Stimulated activated CD4-positive, alpha-beta T cell treated with anti-CD3 and anti-CD28 coated beads, TNF-alpha, amount 100 ng/mL, for 4 hours (primary cell): ENCODE results near the gene GNAZ.

Experiments
- DNase-seq, 3 experiments: peaks; one replicate each; pipeline ENCODE4 v3.0.0-alpha.2; 2020; ENCODE audit warnings: low read depth in 3 of 3

The GNAZ gene

DNA sequence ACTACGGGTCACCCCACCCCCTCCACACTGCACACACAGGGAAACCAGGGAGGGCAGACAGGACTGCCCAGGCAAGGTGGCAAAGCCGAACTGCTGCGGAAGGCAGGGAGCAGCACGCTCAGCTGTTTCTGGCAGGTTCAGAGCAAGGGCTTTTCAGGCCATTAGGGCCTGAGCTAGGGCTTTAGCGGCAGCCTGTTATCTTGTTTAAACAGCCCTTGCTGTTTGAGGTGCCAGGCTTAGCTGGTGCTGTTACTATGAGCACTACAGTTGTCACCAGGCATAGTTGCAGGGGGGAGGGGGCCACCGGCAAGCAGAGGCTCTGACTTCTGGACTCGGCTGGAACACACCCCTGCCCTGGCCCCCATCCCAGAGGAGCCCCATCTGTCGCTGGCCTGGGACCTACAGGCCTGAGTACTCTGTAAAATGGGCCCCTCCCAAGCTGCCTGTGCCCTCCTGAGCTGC is 36.6 kb downstream of the GNAZ start:
- no peak for DNase-seq

DNA sequence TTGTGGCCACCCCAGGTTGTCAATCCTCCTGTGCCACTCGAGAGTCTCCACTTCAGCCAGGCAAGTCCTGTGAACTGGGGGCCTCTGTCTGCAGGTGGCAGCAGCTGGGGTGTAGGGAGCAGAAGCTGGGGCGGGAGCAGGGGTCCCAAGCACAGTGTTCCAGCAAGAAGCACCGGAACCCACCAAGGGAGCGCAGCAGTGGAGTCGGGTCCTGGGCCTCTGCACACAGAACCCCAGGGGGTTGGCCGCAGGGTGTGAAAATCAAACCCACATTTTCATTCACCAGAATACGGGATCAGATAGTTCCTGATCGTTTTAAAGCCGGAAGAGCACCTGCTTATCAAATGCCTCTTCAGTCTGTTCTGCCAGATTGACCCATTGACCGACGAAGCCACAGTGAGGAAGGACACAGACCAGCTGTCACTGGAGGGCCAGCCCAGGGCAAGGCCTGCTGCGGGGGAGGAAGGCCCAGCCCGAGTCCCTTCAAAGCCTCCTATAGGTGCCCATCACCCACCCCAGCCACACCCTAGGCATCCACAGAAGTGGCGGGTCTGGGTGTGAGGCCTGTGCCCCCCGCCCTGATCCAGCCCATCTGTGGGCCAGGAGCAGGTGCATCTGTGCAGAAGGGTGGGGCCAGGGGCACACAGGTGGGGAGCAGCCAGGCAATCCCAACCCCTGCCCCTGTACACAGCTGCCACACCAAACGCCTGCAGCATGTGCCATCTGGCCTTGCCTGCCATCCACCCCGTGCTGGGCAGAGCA is 37.3 kb downstream of the GNAZ start:
- DNase-seq: no peak

DNA sequence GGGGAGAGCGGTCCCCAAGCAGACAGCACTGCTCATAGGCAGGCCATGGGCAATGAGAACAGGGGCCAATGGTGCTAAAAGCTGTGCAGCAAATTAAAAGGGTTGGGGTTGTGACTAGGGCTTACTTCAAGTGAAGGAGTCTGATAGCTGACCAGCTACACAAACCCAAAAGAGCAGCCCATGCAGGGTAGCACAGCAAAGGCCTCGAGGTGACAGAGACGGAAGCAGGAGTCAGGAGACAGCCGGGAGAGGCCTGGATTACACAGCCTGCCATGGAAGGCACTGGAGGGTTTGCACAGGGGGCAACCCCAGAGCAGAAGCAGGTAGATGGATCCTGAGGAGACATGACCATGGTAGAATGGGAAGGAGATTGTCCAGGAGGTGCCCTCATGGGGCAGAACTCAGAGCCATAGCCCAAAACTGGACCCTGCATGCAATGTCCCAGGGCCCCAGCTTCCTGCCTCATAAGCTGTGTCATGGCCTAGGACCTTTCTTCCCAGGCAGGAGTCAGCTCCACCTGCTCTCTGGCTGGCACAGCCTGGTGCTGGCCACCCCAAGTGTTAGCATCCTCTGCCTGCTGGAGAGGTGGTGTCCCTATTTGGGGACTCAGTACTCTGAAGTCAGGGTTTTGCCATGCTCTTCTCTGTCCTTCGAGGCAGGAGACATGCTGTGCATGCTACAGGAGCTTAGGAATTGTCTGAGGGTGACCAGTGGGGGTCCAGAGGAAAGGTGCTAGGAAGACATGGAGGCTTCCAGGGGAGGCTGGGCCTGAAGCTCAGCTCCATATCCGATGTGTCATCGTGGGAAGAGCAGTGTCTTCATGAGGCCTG is 38.1 kb downstream of the GNAZ start:
- DNase-seq: no peak

DNA sequence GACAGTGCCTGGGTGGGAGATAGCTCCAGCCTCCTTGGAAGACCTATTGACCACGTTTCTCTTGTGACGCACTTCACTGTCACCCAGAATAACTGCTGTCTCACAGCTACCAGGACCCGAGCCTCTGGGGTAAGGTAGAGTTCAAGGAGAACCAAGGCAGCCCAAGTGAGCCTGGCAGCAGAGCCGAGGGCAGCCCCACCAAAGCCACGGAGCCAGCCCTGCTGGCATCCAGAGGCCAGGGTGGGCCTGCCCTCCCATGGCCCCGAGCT is 38.7 kb downstream of the GNAZ start:
- no peak for DNase-seq

DNA sequence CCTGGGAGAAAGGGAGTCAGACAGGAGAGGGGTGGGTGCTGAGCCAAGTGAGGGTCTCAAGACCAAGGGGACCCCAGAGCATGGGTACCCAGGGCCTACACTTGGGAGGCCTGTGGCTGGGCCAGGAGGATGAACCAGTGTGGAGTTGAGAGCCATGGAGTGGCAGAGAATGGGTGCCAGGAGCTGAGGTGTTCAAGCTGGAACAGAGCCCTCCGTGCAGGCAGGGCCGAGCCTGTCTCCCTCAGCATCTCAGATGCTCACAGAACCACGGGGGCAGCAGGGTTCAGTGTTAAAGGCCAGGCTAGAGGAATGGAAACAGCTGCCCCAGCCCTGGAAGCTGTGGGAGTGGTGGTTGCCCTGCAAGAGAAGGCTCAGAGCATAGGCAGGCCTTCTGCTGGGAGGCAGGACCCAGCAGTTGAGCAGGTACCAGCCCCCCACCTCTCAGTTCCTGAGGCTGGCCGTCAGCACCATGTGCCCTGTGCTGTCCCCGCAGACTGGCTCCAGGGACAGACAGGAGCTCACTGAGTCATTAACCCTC is 39.2 kb downstream of the GNAZ start:
- DNase-seq: no peak

DNA sequence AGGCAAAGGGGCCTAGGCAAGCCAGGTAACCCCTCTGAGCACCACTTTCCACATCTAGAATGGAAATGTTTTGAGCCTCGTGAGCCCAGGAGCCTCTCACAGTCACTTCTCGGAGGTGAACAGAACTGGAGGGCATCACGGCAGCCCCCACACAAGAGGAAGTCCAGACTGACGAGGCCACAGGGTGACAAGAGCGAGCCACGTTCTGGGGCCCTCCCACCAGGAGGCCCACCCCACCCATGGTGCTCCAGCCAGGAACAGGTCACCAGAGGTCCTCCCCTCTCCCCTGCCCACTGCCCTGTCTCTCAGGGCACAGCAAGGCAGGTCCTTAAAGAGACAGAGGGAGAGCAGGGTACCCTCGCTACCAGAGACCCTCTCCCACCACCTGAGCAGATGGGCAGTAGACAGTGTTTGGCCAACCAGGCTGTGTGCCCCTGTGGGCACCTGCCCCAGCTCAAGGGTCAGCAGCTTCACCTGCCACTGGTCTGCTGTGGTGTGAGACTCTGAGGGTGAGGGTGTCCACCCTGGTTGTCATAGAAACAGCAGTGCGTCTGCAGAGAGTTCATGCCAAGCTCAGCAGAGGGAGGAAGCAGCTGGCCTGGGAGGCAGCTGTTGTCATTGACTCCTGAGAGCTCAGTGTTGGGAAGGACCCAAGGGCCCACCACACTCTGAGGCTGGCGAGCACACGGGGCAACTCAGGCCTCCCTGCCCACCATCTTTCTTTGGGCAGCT is 40.0 kb downstream of the GNAZ start:
- no peak for DNase-seq

DNA sequence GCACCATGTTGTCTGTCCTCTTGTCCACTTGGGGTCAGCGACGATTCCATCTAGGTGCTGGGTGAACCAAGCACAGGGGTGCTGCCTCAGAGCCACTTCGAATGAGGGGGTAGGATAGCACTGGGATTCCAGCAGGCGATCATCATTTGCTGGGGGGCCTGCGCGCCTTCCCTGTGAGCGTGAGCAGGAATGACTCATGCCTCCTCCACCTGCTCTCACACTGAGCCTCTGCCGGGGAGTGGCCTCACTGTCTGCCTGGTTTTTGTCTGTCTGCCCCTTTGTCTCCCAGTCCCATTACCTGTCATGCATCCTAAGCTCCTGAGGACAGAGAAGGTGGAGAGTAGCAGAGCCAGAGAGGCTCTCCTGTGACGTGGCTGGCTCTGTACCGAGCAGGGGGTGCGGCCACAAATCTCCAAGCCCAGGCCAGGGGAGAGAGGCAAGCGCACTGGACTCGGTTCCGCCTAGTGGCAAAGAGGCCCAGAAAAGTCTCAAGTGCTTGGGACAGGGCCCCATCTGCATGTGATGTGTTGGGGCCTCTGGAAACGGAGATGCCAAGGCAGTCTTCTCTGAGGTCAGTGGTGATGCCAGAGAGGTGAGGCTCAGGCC is 40.7 kb downstream of the GNAZ start:
- DNase-seq: no peak

DNA sequence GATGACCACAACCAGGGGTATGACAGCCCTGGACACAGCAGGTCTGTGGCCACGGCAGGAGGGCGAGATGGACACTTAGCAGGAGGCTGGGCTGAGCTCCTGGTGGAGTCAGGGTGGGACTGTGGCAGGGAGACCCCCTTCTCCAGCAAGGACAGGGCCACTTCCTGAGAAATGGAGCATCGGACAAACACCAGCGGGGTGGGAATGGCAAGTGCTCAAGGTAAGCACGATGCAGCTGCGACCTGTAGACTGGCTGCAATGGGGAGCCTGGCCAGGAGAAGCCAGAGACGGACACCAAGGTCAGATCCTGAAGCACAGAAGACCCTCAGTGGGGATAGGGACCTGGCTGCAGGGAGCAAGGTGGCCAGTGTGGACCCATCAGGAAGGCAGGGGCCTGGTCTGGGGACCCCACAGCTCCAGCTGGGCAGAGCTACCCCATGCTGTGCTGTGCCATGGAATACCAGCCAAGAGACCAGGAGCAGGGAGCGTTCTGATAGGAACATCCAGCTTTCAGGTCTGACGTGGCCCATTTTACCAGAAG is 42.2 kb downstream of the GNAZ start:
- no peak for DNase-seq

DNA sequence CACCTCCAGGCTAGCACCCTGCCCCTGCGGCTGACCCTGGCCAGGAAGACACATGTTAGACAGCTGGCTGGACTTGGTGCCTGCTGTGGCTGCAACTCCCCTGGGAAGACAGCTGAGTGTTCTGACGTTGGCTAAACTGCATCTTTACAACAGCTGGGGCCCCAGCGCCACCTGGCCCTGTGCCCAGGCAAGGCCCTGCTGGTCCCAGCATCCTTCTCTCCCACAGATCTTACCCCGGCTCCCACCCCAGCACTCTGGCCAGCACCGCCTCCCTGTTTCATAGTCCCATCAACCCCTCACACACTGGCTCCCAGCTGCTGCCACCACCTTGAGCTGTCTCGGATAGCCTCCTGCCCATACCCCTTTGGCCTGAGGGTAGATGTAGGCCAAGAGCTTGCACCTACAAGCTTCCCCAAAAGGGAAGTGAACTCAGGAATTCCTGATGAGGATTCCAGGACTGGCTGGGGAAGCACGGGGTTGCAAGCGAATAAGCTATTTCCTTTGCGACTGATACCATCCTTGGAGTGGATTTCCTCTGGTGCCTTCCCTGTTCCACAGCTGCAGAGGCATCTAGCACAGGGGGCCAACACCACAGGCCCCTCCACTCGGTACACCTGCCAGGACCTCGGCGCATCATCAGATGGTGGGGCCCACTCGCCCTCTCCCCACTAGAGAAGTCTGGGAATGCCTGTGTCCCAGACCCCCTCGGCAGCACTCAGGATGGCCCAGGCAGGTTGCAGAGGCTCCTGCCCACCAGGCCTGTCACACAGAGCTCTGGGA is 42.9 kb downstream of the GNAZ start:
- no peak for DNase-seq

DNA sequence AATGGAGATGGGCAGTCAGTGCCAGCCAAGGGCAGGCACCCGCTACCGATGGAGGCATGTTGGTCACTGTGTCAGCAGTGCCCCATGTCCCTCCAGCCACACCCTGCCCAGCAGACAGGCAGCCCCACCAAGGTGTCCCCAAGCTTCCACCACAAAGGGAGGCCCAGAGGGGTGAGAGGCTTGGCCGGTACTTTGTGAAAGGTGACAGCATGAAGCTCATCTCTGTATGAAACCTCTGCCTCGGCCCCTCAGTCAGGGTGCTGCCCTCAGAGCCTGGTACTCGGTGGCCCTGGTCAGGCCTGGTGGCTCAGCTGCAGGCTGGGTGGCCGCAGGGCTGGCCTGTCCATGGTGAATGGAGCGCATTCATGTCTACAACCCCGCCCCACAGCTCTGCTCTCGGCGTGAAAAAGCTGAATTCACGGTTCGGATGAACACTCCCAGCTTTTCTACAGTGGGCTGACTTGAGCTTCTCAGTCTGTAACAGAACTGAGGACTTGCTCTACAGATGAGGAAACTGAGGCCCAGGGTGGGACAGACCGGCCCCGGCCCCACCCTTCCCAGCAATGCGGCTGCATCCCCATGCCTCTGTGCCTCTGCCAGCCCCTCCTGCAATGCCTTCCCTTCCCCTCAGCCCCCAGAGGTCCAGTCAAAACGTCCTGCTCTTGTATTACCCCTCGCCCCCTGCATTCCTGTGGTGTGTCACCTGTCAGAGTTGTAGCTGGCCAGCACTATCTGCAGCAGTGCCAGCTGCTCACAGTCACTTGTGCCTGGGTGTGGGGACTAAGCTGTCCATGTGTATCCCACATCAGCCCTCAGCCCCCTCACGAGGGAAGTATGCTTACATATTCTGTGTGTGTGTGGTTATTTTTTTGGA is 43.8 kb downstream of the GNAZ start:
- DNase-seq: no peak

DNA sequence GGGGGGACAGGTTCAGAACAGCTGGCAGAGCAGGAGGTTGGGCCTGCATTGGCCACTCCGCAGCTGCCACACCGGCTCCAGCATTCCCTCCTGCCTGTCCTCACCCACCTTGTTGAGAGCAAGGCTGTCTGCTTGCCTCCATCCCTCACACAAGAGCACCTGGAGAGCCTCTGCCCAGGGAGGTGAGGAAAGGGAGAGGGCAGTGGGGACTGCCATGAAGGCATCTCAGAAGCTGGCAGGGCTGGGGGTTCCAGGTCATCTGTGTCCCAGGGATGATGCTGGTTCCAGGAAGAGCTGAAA is 44.4 kb downstream of the GNAZ start:
- no peak for DNase-seq

DNA sequence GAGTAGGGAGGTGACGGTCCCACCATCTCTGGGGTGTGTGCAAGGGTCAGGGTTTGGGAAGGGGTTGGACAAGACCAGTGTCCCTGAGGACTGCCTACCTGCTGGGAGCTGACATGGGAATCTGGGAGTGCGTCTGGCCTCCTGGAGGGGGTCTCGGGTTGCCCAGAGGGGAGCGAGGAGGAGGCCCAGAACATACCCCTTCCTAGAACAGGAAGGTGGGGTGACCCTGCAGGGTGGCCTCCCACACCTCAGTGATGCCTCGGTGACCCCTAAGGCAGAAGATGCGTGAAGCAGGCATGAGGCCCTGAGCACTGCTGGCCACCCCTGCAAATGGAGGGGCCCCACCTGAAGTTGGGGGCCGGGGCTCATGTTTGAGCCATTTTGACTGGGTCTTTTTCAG is 45.0 kb downstream of the GNAZ start:
- no peak for DNase-seq

DNA sequence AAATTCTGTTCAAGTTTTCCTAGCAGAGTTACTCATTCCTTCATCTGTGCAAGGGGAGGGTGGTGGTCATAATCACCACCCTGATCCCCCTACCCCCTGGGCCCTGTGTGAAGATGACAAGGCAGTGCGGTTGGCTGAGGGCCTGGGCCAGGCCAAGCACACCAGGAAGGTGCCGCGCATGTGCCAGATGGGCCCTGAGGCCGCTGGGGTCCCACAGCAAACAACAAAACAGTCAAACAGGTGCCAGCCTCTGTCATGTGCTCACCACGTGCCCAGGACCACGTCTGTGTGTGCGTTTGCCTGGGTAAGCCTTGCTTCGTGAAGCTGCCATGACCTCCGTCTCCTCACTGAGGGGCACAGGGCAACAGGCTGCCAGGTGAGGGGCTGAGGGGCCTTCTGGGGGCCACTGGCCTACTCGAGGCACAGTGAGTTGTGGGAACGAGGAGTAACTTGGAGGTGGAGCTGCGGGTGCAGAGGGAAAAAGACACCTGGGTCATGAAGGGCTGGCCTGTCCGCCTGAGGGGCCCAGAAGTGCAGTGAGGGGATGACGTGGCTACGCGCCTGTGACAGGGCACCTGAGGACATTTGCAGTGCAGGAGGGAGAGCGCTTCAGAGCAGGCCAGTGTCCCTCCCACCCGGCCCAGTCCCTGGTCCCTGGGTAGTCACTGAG is 45.6 kb downstream of the GNAZ start:
- DNase-seq: no peak

DNA sequence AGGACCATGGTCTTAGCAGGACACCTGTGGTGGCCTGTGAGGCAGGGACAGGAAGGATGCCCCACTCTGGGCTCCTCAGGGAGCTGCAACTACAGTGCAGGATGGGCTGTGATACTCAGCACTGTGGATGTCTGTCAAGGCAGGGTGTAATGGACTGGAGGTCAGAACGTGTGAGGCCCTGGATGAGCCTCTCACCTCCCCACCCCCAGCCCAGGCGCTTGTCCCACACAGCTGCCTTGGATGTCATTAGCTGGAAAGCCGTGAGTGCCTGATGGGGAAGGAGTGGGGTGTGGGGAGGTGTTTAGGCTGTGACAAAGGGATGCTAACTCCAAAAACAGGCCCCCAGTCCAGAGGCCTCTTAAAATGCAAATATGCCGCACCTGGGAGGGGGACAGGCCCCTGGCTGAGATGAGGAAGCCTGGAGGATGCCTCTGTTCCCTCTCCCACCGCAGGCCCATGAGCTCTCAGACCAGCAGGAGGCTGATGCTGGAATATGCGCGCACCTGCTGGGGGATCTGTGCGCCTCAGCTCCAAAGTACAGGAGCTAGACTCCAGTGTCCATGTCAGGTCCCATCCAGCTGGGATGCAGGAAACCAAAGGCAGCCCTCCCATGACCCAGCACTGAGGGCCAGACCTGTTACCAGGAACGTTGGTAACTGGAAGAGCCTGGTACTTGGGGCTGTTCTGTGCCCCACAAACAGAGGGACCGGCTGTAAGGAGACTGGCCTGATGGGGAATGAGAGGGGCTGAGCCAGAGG is 46.4 kb downstream of the GNAZ start:
- no peak for DNase-seq

DNA sequence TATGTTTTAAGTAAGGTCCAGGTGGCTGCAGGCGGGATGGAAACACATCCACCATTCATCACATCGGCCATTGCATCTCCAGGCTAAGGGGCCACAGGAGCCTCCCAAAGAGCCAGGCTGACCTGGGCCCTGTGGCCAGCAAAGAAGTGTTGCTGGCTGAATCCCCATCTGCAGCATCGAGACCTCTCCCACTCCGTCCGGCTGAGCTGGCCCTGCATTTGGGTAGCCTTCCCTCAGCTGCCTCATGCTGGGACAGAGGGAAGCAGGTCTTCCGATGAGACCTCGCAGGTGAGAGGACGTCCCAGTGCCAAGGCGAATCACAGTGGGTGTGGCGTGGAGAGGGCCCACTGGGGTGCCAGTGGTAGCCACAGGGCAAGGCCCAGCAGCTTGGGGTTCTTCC is 47.0 kb downstream of the GNAZ start:
- DNase-seq: no peak

DNA sequence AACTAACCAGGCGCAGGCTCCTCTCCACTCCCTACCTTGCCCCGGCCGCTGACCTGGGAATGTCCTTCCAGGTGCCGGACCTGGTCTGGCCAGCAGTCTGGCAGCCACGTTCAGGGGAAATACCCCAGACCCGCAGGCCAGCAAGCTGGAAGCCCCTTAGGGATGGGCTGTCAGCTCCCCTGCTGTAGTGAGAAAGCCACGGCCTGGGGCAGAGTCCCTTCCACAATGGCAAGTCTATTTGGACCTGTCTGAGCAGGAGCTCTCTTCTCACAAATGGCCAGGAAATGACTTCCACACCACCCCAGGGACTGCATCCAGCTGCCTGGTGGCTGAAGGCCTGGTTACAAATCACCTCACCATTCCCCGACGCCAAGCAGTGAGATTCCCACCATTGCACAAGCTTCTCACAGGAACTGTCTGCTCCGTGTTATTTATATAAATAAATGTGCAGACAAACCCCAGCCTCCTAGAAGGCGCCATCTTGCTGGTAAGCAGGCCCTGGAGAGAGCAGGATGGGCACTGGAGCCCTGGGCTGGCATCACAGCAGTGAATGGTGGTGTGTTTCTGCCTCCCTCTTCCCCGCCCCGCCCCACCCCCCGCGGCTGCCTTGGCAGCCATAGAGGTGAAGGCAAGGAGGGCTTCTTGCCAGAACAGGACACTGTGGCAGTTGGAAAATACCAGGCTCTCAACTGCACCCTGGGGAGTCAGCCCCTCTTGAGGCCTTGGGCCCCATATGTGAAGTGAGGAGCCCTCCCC is 47.8 kb downstream of the GNAZ start:
- no peak for DNase-seq

DNA sequence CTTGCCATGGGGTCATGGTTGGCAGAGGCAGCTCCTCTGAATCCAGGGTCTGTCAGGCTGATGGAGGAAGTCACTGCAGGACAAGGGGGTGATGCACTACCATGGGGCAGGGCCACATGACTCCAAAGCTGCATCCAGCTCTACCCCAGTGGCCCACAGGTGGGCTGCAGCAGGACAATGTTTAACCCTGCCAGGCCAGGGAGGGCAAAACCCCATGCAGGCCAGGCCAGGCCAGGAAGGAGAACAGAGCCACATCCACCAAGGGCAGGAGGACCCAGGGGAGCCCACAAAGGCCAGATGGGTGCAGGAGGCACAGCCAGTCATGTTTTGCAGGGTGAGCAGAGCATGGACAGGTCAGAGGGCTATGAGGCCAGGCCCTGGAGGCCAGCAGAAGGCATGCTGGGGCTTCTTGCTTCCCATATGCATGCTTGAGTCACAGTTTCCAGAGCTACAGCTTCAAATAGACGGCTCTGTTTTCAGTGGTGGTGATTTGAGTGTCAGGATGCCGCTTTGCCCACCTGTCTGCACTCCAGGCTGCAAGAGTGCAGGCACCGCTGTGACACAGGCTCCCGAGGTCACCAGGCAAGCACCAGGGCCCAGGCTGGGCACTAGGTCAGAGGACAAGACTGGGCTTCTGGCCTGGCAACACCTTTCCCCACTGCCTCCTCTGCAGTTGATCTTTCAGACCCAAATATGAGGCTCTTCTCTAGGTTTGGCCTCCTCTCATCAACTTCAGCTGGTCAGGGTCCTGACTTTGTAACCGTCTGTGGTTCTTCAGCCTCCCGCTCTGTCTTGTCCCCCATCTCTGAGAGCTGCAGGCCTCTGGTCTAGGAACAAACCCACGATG is 48.6 kb downstream of the GNAZ start:
- DNase-seq: no peak
